Measurements from ENCODE around the gene ADAMTSL1. TPM values are rescaled to one million over a fixed set of nuclear protein-coding genes. Genes with fewer than 3 reads are reported as not detected.

ADAMTSL1 gene
- total RNA-seq (2022; extraction: Qiagen RNA extraction; ENCODE audit: low read depth): 0.06 to 0.09 TPM in 2 of 5 replicates, not detected in the others

GRCh38 chr9:18473652-18474279 is at the start of gene ADAMTSL1:
TSS of gene ADAMTSL1 (plus strand) at chr9:18474153. CDS start at chr9:18474233, 80 bp downstream.

Measured in A549 treated with DMSO at 1 μM for 4 hours (cell line).